Activated CD4-positive, alpha-beta T cell treated with anti-CD3 and anti-CD28 coated beads, Interleukin-2, amount 10 ng/mL, durations not matched to agents 7 days and 5 days (primary cell): ENCODE data around the gene ZNF248. TPM values are rescaled to one million over a fixed set of nuclear protein-coding genes. Genes with fewer than 3 reads are reported as not detected.
"Not testable (repeated sequence)": the region's sequence is repeated elsewhere in the genome, so short reads cannot be mapped to it uniquely, and the experiment has no call there.

Source experiments
- CTCF ChIA-PET: fragments of 350-600 bp; sonication (Branson Sonifier 250); formaldehyde crosslinking; loops from one replicate; lab custom pipeline; 2021; ENCODE audit warnings: antibody characterized with exemption; lab: Charles Lee
- POLR2A ChIA-PET: fragments of 350-600 bp; sonication (Branson Sonifier 250); formaldehyde crosslinking; loops from one replicate; lab custom pipeline; 2021; ENCODE audit warnings: antibody characterized with exemption; lab: Charles Lee
- DNase-seq: peaks from one replicate; pipeline ENCODE4 v3.0.0-alpha.2; 2020
- H3K27ac Mint-ChIP-seq: one replicate; pipeline ENCODE4 v1.8.0; 2021; ENCODE audit warnings: mild to moderate bottlenecking, moderate library complexity, mixed read lengths
- H3K27me3 Mint-ChIP-seq: one replicate; pipeline ENCODE4 v1.8.0; 2021; ENCODE audit warnings: mixed read lengths
- H3K36me3 Mint-ChIP-seq: one replicate; pipeline ENCODE4 v1.8.0; 2021; ENCODE audit warnings: low read depth, mixed read lengths
- H3K4me1 Mint-ChIP-seq: one replicate; pipeline ENCODE4 v1.8.0; 2021; ENCODE audit warnings: mixed read lengths
- H3K4me3 Mint-ChIP-seq: one replicate; pipeline ENCODE4 v1.8.0; 2021; ENCODE audit warnings: mild to moderate bottlenecking, moderate library complexity, mixed read lengths
- H3K9me3 Mint-ChIP-seq: one replicate; pipeline ENCODE4 v1.8.0; 2021; ENCODE audit warnings: mixed read lengths
- total RNA-seq, 2 experiments: library from RNA; stranded (reverse); gene quantifications; one replicate each; pipeline ENCODE4 v1.2.3, GENCODE V29; 2021

The ZNF248 gene
- total RNA-seq, 2 experiments from 2014 or later, result 9.0 to 9.2 TPM

GRCh38 chr10:37860494-37861190, 3.2 kb upstream of the ZNF248 start:
- Mint-ChIP-seq H3K9me3 (peaks cover 3% of the 10 kb centered on the region), H3K27me3 (no peaks in the 10 kb centered on the region), H3K27ac (no peak overlapping the region), H3K4me3 (no peak overlapping the region), H3K36me3 (peaks cover 2% of the 10 kb centered on the region), H3K4me1 (peaks cover 18% of the 10 kb centered on the region)
- CTCF ChIA-PET, result interaction anchor here (1.2 to 1.3 kb wide), 2 partner anchors 13 to 116 kb away, joined by 4 read pairs; no protein-coding TSS in a partner anchor
- no peak for DNase-seq
- POLR2A ChIA-PET, result no interaction called here

GRCh38 chr10:37859270-37859669, 1.9 kb upstream of the ZNF248 start:
- H3K27ac Mint-ChIP-seq, H3K36me3 Mint-ChIP-seq, DNase-seq, H3K27me3 Mint-ChIP-seq, POLR2A ChIA-PET, H3K9me3 Mint-ChIP-seq, H3K4me3 Mint-ChIP-seq: not testable (repeated sequence)
- CTCF ChIA-PET, result interaction anchor here (0.6 to 1.8 kb wide), 3 partner anchors 9 to 118 kb away, joined by 3 to 6 read pairs (median 3); no protein-coding TSS in a partner anchor
- H3K4me1 Mint-ChIP-seq, result peaks cover 27% of the 10 kb centered on the region

- H3K4me1 Mint-ChIP-seq, result peaks cover 29% of the 10 kb centered on the region
- peak; percentile 39 for DNase-seq
- H3K9me3 Mint-ChIP-seq, result no peaks in the 10 kb centered on the region
- ChIA-PET CTCF (no interaction called here), POLR2A (interaction anchor here (0.5 kb wide), 1 partner anchor 20 kb away, joined by 4 read pairs; no protein-coding TSS in a partner anchor)
- no peaks in the 10 kb centered on the region for H3K27me3 Mint-ChIP-seq
- H3K4me3 Mint-ChIP-seq, result peak overlapping the region; percentile 87
- H3K36me3 Mint-ChIP-seq, result peaks cover 20% of the 10 kb centered on the region
- peak overlapping the region; percentile 94 for H3K27ac Mint-ChIP-seq
These were observed 526 bp downstream of the ZNF248 start for GRCh38 chr10:37856881-37857286.

GRCh38 chr10:37855636-37856035, 1.8 kb downstream of the ZNF248 start:
- no peak overlapping the region for H3K4me3 Mint-ChIP-seq
- DNase-seq, result no peak
- H3K36me3 Mint-ChIP-seq, result peaks cover 24% of the 10 kb centered on the region
- CTCF ChIA-PET, result interaction anchor here (1.2 kb wide), 1 partner anchor 510 kb away, joined by 3 read pairs; no protein-coding TSS in a partner anchor
- no peak overlapping the region for H3K27ac Mint-ChIP-seq
- no peaks in the 10 kb centered on the region for H3K9me3 Mint-ChIP-seq
- peaks cover 29% of the 10 kb centered on the region for H3K4me1 Mint-ChIP-seq
- no peaks in the 10 kb centered on the region for H3K27me3 Mint-ChIP-seq
- POLR2A ChIA-PET, result no interaction called here

GRCh38 chr10:37854626-37855025, 2.8 kb downstream of the ZNF248 start:
- Mint-ChIP-seq H3K4me1 (peaks cover 29% of the 10 kb centered on the region), H3K27ac (no peak overlapping the region), H3K27me3 (no peaks in the 10 kb centered on the region), H3K36me3 (peaks cover 24% of the 10 kb centered on the region), H3K9me3 (no peaks in the 10 kb centered on the region), H3K4me3 (no peak overlapping the region)
- DNase-seq, result no peak
- ChIA-PET CTCF (no interaction called here), POLR2A (no interaction called here)

- no peak for DNase-seq
- Mint-ChIP-seq H3K36me3 (peaks cover 44% of the 10 kb centered on the region), H3K9me3 (peaks cover 9% of the 10 kb centered on the region), H3K4me1 (no peaks in the 10 kb centered on the region), H3K27me3 (no peaks in the 10 kb centered on the region), H3K27ac (no peak overlapping the region), H3K4me3 (no peak overlapping the region)
- CTCF ChIA-PET, result no interaction called here
- POLR2A ChIA-PET, result no interaction called here
These were observed 12.8 kb downstream of the ZNF248 start for GRCh38 chr10:37844644-37845043.

- peaks cover under 1% of the 10 kb centered on the region for H3K4me1 Mint-ChIP-seq
- ChIA-PET CTCF (interaction anchor here (0.7 kb wide), 1 partner anchor 9 kb away, joined by 4 read pairs; no protein-coding TSS in a partner anchor), POLR2A (no interaction called here)
- peaks cover 26% of the 10 kb centered on the region for H3K9me3 Mint-ChIP-seq
- no peak for DNase-seq
- H3K36me3 Mint-ChIP-seq, result peaks cover 69% of the 10 kb centered on the region
- H3K27ac Mint-ChIP-seq, result no peak overlapping the region
- no peaks in the 10 kb centered on the region for H3K27me3 Mint-ChIP-seq
- no peak overlapping the region for H3K4me3 Mint-ChIP-seq
These were observed 18.2 kb downstream of the ZNF248 start for GRCh38 chr10:37839243-37839642.

GRCh38 chr10:37831495-37832333, 25.7 kb downstream of the ZNF248 start:
- Mint-ChIP-seq H3K36me3 (peaks cover 82% of the 10 kb centered on the region), H3K9me3 (peaks cover 83% of the 10 kb centered on the region), H3K27me3 (no peaks in the 10 kb centered on the region), H3K4me1 (peaks cover 4% of the 10 kb centered on the region), H3K4me3 (no peak overlapping the region), H3K27ac (no peak overlapping the region)
- no peak for DNase-seq
- CTCF ChIA-PET, result no interaction called here
- POLR2A ChIA-PET, result no interaction called here

- Mint-ChIP-seq H3K4me1 (no peaks in the 10 kb centered on the region), H3K9me3 (peaks cover 58% of the 10 kb centered on the region), H3K36me3 (peaks cover 36% of the 10 kb centered on the region), H3K4me3 (no peak overlapping the region), H3K27me3 (no peaks in the 10 kb centered on the region), H3K27ac (no peak overlapping the region)
- POLR2A ChIA-PET, result no interaction called here
- CTCF ChIA-PET, result no interaction called here
- DNase-seq, result no peak
These were observed 30.6 kb downstream of the ZNF248 start for GRCh38 chr10:37826806-37827205.

GRCh38 chr10:37821237-37821636, 36.2 kb downstream of the ZNF248 start:
- no peak for DNase-seq
- ChIA-PET CTCF (no interaction called here), POLR2A (no interaction called here)
- H3K4me3 Mint-ChIP-seq, result no peak overlapping the region
- no peak overlapping the region for H3K27ac Mint-ChIP-seq
- no peaks in the 10 kb centered on the region for H3K27me3 Mint-ChIP-seq
- peaks cover 51% of the 10 kb centered on the region for H3K9me3 Mint-ChIP-seq
- H3K4me1 Mint-ChIP-seq, result no peaks in the 10 kb centered on the region
- H3K36me3 Mint-ChIP-seq, result peaks cover 2% of the 10 kb centered on the region

GRCh38 chr10:37819797-37820196, 37.6 kb downstream of the ZNF248 start:
- Mint-ChIP-seq H3K4me3 (no peak overlapping the region), H3K36me3 (peaks cover 2% of the 10 kb centered on the region), H3K27ac (no peak overlapping the region), H3K4me1 (no peaks in the 10 kb centered on the region), H3K9me3 (peaks cover 54% of the 10 kb centered on the region), H3K27me3 (no peaks in the 10 kb centered on the region)
- CTCF ChIA-PET, result no interaction called here
- no peak for DNase-seq
- POLR2A ChIA-PET, result no interaction called here

- Mint-ChIP-seq H3K36me3 (peaks cover 2% of the 10 kb centered on the region), H3K4me3 (no peak overlapping the region), H3K9me3 (peaks cover 59% of the 10 kb centered on the region), H3K4me1 (no peaks in the 10 kb centered on the region), H3K27me3 (no peaks in the 10 kb centered on the region), H3K27ac (no peak overlapping the region)
- DNase-seq, result no peak
- CTCF ChIA-PET, result no interaction called here
- POLR2A ChIA-PET, result no interaction called here
These were observed 41.1 kb downstream of the ZNF248 start for GRCh38 chr10:37816290-37816689.

- Mint-ChIP-seq H3K27me3 (no peaks in the 10 kb centered on the region), H3K4me3 (no peak overlapping the region), H3K4me1 (no peaks in the 10 kb centered on the region), H3K9me3 (peaks cover 39% of the 10 kb centered on the region), H3K36me3 (no peaks in the 10 kb centered on the region), H3K27ac (no peak overlapping the region)
- DNase-seq, result no peak
- POLR2A ChIA-PET, result no interaction called here
- CTCF ChIA-PET, result no interaction called here
These were observed 43.6 kb downstream of the ZNF248 start for GRCh38 chr10:37813763-37814162.
